ENCODE results near the gene SULT1A4. TPM values are rescaled to one million over a fixed set of nuclear protein-coding genes. Genes with fewer than 3 reads are reported as not detected.

Gene SULT1A4
- 32.7 to 44.2 TPM (median 38.5 TPM) in 5 replicates for total RNA-seq (2022; extraction: Qiagen RNA extraction; ENCODE audit: low read depth)

DNA sequence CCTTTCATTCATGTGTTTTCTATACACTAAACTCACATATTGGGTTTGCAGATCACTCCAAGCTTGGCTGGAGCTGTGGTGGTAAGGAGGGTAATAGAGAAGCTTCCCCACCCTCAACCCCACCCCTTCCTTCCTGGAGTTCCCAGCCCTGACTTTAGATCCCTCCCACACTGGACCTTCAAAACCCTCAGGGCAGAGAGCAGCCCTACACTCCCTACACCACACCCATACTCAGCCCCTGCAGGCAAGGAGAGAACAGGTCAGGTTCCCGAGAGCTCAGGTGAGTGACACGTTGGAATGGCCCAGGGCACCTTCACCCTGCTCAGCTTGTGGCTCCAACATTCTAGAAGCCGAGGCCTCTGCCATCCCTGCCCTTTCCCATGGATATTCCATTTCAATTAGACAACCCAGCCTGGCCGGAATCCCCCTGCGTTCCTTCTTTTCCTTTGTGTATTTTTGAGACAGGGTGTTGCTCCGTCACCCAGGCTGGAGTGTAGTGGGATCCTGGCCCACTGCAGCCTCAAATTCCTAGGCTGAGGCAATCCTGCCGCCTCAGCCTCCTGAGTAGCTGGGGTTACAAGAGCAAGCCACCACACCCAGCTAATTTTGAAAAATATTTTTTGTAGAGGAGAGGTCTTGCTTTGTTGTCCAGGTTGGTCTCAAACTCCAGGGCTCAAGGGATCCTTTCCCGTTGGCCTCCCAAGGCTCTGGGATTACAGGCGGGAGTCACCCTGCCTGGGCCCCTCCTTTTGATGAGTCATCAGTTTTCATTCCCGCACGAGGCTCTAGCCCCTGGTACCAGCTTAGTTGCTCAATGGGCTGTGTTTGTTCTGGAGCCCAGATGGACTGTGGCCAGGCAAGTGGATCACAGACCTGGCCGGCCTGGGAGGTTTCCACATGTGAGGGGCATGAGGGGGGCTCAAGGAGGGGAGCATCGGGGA lies at the start of gene SULT1A4:
TSS of gene SULT1A4 (plus strand) at position 208 of the 941 bp plus-strand sequence. CDS start 1,473 bp downstream, outside the sequence.

DNA sequence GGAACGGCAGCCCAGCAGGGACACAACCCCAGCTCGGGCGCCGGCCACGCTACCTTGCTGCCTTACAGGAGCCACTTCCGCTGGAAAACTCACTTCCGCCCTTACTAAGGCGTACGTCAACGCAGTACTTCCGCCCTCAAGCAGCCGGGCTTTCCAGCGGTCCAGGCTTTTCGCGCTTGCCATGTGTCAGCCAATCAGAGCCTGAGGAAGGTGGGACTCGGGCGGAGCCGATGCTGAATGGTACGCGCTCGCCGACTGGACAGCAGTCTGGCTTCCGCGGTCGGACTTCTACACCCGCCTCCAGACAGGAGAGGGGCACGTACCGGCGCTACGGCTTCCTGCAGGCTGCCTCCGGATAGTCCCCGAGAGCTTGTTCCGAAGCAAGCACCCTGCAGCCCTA lies 5.4 kb upstream of the SULT1A4 start, which contains the start of the genes BOLA2 and SLX1B:
TSS of gene BOLA2 (minus strand) at position 83 of the 400 bp plus-strand sequence. CDS start 98 bp downstream, outside the sequence.
TSS of gene SLX1B (plus strand) at position 265 of the 400 bp plus-strand sequence.

DNA sequence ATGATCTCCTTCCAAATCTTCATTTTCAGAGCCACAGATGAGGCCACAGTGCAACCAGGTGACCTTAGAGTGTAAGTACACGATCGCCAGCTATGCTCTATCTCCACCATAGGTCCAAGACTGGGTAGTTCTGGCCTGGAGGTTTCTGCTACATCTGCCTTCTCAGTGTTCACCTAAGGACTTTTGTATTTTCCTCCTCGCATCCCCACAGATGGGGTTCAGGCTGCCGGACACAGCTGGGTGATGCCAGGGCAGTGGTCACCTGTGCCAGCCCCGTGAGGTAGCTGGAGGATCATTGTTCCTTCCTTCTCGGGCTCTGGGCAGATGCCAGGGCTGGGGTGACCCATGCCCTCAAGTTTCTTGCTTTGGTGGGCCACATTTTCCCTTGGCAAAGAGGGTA lies 46.6 kb downstream of the SULT1A4 start, which contains the start of gene NPIPB12:
TSS of gene NPIPB12 (minus strand) at position 101 of the 400 bp plus-strand sequence.

Other genes with a start within 250 kb of the SULT1A4 start
- gene NPIPB11, start 53.2 kb upstream of the SULT1A4 start, total RNA-seq (2022; extraction: Qiagen RNA extraction; ENCODE audit: low read depth): 1.4 to 2.5 TPM (median 1.9 TPM) in 5 replicates
- gene BOLA2, start 5.6 kb upstream of the SULT1A4 start, total RNA-seq (2022; extraction: Qiagen RNA extraction; ENCODE audit: low read depth): 17.7 to 33.9 TPM (median 30.6 TPM) in 5 replicates
- 75.2 to 90.9 TPM (median 82.4 TPM) in 5 replicates for gene SLX1B, start 5.4 kb upstream of the SULT1A4 start, total RNA-seq (2022; extraction: Qiagen RNA extraction; ENCODE audit: low read depth)
- gene NPIPB12, start 46.5 kb downstream of the SULT1A4 start, total RNA-seq (2022; extraction: Qiagen RNA extraction; ENCODE audit: low read depth): 26.0 to 44.3 TPM (median 35.2 TPM) in 5 replicates
- gene SPN, start 203.3 kb downstream of the SULT1A4 start, total RNA-seq (2022; extraction: Qiagen RNA extraction; ENCODE audit: low read depth): 0.01 TPM in 1 of 5 replicates, not detected in the others
- 0.46 to 1.8 TPM (median 0.94 TPM) in 5 replicates for gene QPRT, start 219.3 kb downstream of the SULT1A4 start, total RNA-seq (2022; extraction: Qiagen RNA extraction; ENCODE audit: low read depth)

Measured in A549 treated with CpdA at 1 μM for 4 hours (cell line).